Osteoblast (primary cell): ENCODE data around the gene MGAT4A. TPM values are rescaled to one million over a fixed set of nuclear protein-coding genes. Genes with fewer than 3 reads are reported as not detected.

Experiments used
- DNase-seq: peaks from one replicate; pipeline ENCODE4 v3.0.0; 2011; ENCODE audit warnings: low spot score, mixed read lengths; ENCODE audit not compliant: insufficient read length; ENCODE audit errors: missing footprints
- H2AFZ ChIP-seq: 2 replicates; pipeline ENCODE4 v1.6.0; 2011; ENCODE audit warnings: mild to moderate bottlenecking, low read length
- H3K27ac ChIP-seq: 2 replicates; pipeline ENCODE4 v1.5.1; 2011; ENCODE audit warnings: mild to moderate bottlenecking, low read depth, low read length, moderate library complexity
- H3K27me3 ChIP-seq: 2 replicates; pipeline ENCODE4 v1.6.0; 2012; ENCODE audit warnings: mild to moderate bottlenecking, control low read depth, inconsistent platforms, low read length, moderate library complexity; ENCODE audit not compliant: insufficient read depth
- H3K36me3 ChIP-seq: 2 replicates; pipeline ENCODE4 v1.5.1; 2011; ENCODE audit warnings: mild to moderate bottlenecking, low read length, control low read depth, moderate library complexity; ENCODE audit not compliant: insufficient read depth
- H3K4me1 ChIP-seq: 2 replicates; pipeline ENCODE4 v1.5.1; 2011; ENCODE audit warnings: mild to moderate bottlenecking, low read length, control low read depth, moderate library complexity; ENCODE audit not compliant: insufficient read depth
- H3K4me2 ChIP-seq: 2 replicates; pipeline ENCODE4 v1.6.0; 2011; ENCODE audit warnings: mild to moderate bottlenecking, low read length; ENCODE audit not compliant: insufficient read depth
- H3K4me3 ChIP-seq: fragments of 200-600 bp; sonication (generic); 3 replicates; pipeline ENCODE4 v1.5.1; 2012; ENCODE audit warnings: mild to moderate bottlenecking, low read length, inconsistent platforms; ENCODE audit not compliant: insufficient read depth
- H3K79me2 ChIP-seq: 2 replicates; pipeline ENCODE4 v1.6.0; 2012; ENCODE audit warnings: mild to moderate bottlenecking, low read length, control low read depth, inconsistent platforms; ENCODE audit not compliant: insufficient read depth
- H3K9me3 ChIP-seq: 2 replicates; pipeline ENCODE4 v1.5.1; 2011; ENCODE audit warnings: low read depth, low read length, control low read depth
- H4K20me1 ChIP-seq: 2 replicates; pipeline ENCODE4 v1.6.0; 2012; ENCODE audit warnings: mild to moderate bottlenecking, low read length, control low read depth; ENCODE audit not compliant: insufficient read depth
- CTCF ChIP-seq: IDR thresholded peaks from 2 replicates; pipeline ENCODE4 v1.5.1; 2011; ENCODE audit warnings: mild to moderate bottlenecking, low read depth, low read length, moderate library complexity; ENCODE audit errors: extremely low read depth
- total RNA-seq: library from RNA; depleted of rRNA; stranded (reverse); fragments of >200 nt; gene quantifications from 2 replicates; pipeline ENCODE4 v1.2.3, GENCODE V29; 2012

The MGAT4A gene
- total RNA-seq, 1 donor, result 0.36 TPM

DNA sequence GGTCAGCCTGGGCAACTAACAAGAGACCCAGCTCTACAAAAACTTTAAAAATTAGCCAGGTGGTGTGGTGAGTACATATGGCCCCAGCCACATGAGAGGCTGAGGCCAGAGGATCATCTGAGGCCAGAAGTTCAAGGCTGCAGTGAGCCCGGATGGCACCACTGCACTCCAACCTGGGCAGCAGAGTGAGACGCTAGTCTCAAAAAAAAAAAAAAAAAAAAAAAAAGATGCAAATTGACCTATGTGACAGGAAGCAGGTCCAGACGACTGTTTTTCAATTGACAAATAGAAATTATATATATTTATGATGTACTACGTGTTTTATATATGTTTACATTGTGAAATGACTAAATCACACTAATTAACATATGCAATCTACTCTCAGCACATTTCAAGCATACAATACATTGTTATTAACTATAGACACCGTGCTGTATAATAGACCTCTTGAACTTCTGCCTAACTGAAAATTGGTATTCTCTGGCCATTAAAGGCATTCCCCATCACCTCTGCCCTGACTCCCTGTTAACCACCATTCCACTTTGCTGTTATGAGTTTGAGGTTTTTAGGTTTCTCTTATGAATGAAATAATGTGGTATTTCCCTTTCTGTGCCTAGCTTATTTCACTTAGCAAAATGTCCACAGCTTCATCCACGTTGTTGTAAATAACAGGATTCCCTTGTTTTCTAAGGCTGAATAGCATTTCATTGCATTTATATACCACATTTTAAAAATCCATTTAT, 32.4 kb upstream of the MGAT4A start:
- peaks cover 5% of the 10 kb centered on the region for H3K4me1 ChIP-seq
- no peaks in the 10 kb centered on the region for H3K79me2 ChIP-seq
- DNase-seq, result no peak
- no peaks in the 10 kb centered on the region for H4K20me1 ChIP-seq
- H2AFZ ChIP-seq, result no peak overlapping the region
- H3K27ac ChIP-seq, result no peak overlapping the region
- H3K9me3 ChIP-seq, result no peaks in the 10 kb centered on the region
- TF ChIP-seq CTCF, result no peak
- no peak overlapping the region for H3K4me3 ChIP-seq
- H3K27me3 ChIP-seq, result peaks cover 8% of the 10 kb centered on the region
- H3K36me3 ChIP-seq, result no peaks in the 10 kb centered on the region
- H3K4me2 ChIP-seq, result no peak overlapping the region

- Histone ChIP-seq H3K27ac (no peak overlapping the region), H3K4me1 (peaks cover 11% of the 10 kb centered on the region), H3K4me3 (no peak overlapping the region), H2AFZ (no peak overlapping the region), H4K20me1 (no peaks in the 10 kb centered on the region), H3K27me3 (peaks cover 8% of the 10 kb centered on the region), H3K36me3 (no peaks in the 10 kb centered on the region), H3K9me3 (no peaks in the 10 kb centered on the region), H3K79me2 (no peaks in the 10 kb centered on the region), H3K4me2 (no peak overlapping the region)
- no peak for TF ChIP-seq CTCF
- no peak for DNase-seq
Observed at GRCh38 chr2:98761909-98762308, 31.0 kb upstream of the MGAT4A start.

GRCh38 chr2:98761267-98761781, 30.4 kb upstream of the MGAT4A start:
- Histone ChIP-seq H3K4me3 (no peak overlapping the region), H3K9me3 (no peaks in the 10 kb centered on the region), H3K4me2 (no peak overlapping the region), H3K4me1 (peaks cover 11% of the 10 kb centered on the region), H3K27ac (no peak overlapping the region), H3K79me2 (no peaks in the 10 kb centered on the region), H3K36me3 (no peaks in the 10 kb centered on the region), H4K20me1 (no peaks in the 10 kb centered on the region), H3K27me3 (peaks cover 8% of the 10 kb centered on the region), H2AFZ (no peak overlapping the region)
- DNase-seq, result no peak
- TF ChIP-seq CTCF, result no peak

GRCh38 chr2:98759827-98760625, 29.1 kb upstream of the MGAT4A start:
- no peak for TF ChIP-seq CTCF
- Histone ChIP-seq H3K79me2 (no peaks in the 10 kb centered on the region), H3K4me2 (no peak overlapping the region), H3K9me3 (no peaks in the 10 kb centered on the region), H3K4me1 (peaks cover 11% of the 10 kb centered on the region), H3K36me3 (no peaks in the 10 kb centered on the region), H2AFZ (no peak overlapping the region), H3K27ac (no peak overlapping the region), H3K27me3 (peaks cover 20% of the 10 kb centered on the region), H3K4me3 (no peak overlapping the region), H4K20me1 (no peaks in the 10 kb centered on the region)
- no peak for DNase-seq
